PC-3 (cell line): ENCODE measurements around the gene ZNF486.

Source experiments
- EZH2 ChIP-seq: fragments of 300-600 bp; sonication (generic); IDR thresholded peaks from one replicate; pipeline ENCODE4 v1.6.1; 2017; ENCODE audit warnings: antibody characterized with exemption, mild to moderate bottlenecking, low read length; ENCODE audit not compliant: unreplicated experiment
- TF ChIP-seq, protein P1 (sequence below): fragments of 300-600 bp; sonication (generic); conservative IDR thresholded peaks from 2 replicates; pipeline ENCODE4 v1.5.1; 2017; ENCODE audit warnings: antibody characterized with exemption, low read depth, mild to moderate bottlenecking, low read length

DNA sequence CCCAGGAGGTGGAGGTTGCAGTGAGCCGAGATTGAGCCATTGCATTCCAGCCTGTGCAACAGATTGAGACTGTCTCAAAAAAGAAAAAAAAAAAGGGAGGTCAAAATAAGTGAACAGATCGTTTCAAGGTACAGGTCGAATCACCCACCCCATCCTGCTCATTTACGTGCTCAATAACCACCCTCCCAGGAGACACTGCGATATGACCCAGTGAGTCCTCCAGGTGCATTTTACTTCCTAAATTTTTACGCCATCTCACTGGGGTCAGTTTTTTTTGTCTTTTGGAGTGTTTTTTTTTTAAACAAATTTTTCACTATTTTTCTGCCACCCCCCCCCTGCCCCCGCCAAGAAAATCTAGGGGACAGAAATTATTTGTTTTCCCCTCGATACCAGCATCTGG is 68.1 kb downstream of the ZNF486 start:
- TF ChIP-seq, protein P1, sequence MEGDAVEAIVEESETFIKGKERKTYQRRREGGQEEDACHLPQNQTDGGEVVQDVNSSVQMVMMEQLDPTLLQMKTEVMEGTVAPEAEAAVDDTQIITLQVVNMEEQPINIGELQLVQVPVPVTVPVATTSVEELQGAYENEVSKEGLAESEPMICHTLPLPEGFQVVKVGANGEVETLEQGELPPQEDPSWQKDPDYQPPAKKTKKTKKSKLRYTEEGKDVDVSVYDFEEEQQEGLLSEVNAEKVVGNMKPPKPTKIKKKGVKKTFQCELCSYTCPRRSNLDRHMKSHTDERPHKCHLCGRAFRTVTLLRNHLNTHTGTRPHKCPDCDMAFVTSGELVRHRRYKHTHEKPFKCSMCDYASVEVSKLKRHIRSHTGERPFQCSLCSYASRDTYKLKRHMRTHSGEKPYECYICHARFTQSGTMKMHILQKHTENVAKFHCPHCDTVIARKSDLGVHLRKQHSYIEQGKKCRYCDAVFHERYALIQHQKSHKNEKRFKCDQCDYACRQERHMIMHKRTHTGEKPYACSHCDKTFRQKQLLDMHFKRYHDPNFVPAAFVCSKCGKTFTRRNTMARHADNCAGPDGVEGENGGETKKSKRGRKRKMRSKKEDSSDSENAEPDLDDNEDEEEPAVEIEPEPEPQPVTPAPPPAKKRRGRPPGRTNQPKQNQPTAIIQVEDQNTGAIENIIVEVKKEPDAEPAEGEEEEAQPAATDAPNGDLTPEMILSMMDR, result no peak
- no peak for TF ChIP-seq EZH2
